A549 treated with Mapracorat at 1 μM for 4 hours (cell line): Measurements from ENCODE around the gene CAVIN2. TPM values are rescaled to one million over a fixed set of nuclear protein-coding genes. Genes with fewer than 3 reads are reported as not detected.

Experiments used
- total RNA-seq: library from RNA; stranded (reverse); fragments of 200-300 nt; extraction: Qiagen RNA extraction; gene quantifications from 5 replicates; pipeline ENCODE4 v1.2.3, GENCODE V29; 2022

The CAVIN2 gene
- 32.3 to 50.6 TPM (median 48.1 TPM) in 5 replicates for total RNA-seq

DNA sequence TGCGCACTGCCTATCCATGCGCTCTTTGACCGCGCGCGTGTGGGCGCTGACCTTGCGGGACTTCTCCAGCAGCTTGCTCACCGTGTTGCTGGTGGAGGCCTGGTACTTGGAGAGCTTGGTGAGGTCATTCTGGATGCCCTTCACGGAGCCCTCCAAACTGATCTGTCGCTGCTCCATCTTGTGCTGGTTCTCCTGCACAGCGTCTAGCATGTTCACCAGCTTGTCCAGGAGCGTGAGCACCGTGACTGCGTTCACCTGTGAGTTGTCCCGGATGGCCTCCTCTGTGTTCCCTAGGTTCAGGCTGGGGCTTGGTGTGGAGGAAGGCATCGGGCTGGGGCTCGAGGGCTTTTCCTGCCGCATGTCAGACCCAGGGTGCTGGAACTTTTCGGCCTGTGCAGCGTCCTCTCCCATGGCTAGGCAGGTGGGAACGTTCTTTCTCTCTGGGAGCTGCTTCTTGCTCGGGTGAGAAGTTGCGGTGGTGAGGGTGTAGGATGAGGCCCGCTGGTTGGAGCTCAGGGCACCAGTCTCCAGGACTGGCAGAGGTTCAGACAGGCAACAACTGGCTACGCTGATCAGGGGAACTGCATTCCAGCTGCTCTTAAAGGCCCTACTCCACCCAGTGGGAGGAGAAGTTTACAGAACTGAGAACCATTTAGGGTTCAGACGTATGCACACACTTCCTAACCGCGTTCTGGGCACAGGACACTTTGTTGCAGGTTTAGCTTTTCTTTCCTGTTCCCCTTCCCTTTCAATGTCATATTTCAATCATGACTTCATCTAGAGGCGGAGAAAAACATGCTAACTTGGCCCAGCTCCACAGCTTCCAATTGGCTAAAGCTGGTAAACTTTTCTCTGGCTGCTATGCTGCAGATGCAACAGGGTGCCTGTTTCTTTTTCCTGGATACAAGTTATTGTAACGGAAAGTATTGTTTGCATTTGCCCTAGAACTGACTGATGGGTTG lies at the start of gene CAVIN2:
TSS of gene CAVIN2 (minus strand) at position 574 of the 962 bp plus-strand sequence. CDS start at position 411, 163 bp downstream.

Other genes starting within 250 kb of the CAVIN2 start
- gene NABP1, start 169.0 kb downstream of the CAVIN2 start, total RNA-seq = 10.6 to 17.6 TPM (median 12.7 TPM) in 5 replicates